WTC11 (cell line): ENCODE data around the gene GUCA2A. TPM values are rescaled to one million over a fixed set of nuclear protein-coding genes. Genes with fewer than 3 reads are reported as not detected.
A peak's percentile ranks its signal among the peaks of the same experiment; 100 is the strongest.

Experiments used
- ATAC-seq: fragments of 200-7000 bp; cut with Tn5 transposase; 2 replicates; pipeline ENCODE4 v1.10.0; 2021; ENCODE audit warnings: mild to moderate bottlenecking, moderate library complexity
- CTCF ChIA-PET: fragments of 300-600 bp; sonication (Branson Sonifier 250); formaldehyde crosslinking; loops from one replicate; lab custom pipeline; 2021; ENCODE audit warnings: antibody characterized with exemption; lab: Charles Lee
- POLR2A ChIA-PET: fragments of 350-600 bp; sonication (Branson Sonifier 250); formaldehyde crosslinking; loops from one replicate; lab custom pipeline; 2021; ENCODE audit warnings: antibody characterized with exemption; lab: Charles Lee
- DNase-seq: peaks from one replicate; pipeline ENCODE4 v3.0.0; 2021; ENCODE audit warnings: low spot score
- H3K27ac Mint-ChIP-seq: 2 replicates; pipeline ENCODE4 v1.8.0; 2021; ENCODE audit warnings: mixed read lengths
- H3K27me3 Mint-ChIP-seq: 2 replicates; pipeline ENCODE4 v1.8.0; 2021; ENCODE audit warnings: low read depth, mild to moderate bottlenecking, moderate library complexity, mixed read lengths
- H3K36me3 Mint-ChIP-seq: 2 replicates; pipeline ENCODE4 v1.8.0; 2021; ENCODE audit warnings: mixed read lengths
- H3K4me1 Mint-ChIP-seq: 2 replicates; pipeline ENCODE4 v1.8.0; 2022; ENCODE audit warnings: mixed read lengths
- H3K4me3 Mint-ChIP-seq: 2 replicates; pipeline ENCODE4 v1.8.0; 2021; ENCODE audit warnings: mild to moderate bottlenecking, moderate library complexity, mixed read lengths
- H3K9me3 Mint-ChIP-seq: 2 replicates; pipeline ENCODE4 v1.8.0; 2021; ENCODE audit warnings: mixed read lengths
- EMX1 ChIP-seq: fragments of 250-450 bp; sonication (Bioruptor Pico); IDR thresholded peaks from 2 replicates; pipeline ENCODE4 v1.8.0; 2021; ENCODE audit warnings: mild to moderate bottlenecking
- ESRRA ChIP-seq: sonication (generic); formaldehyde crosslinking; IDR thresholded peaks from 2 replicates; pipeline ENCODE4 v1.8.1; 2022; ENCODE audit warnings: mild to moderate bottlenecking, missing genetic modification reagents, borderline replicate concordance
- IRF2 ChIP-seq: sonication (generic); formaldehyde crosslinking; IDR thresholded peaks from 2 replicates; pipeline ENCODE4 v1.8.0; 2022; ENCODE audit warnings: low read depth, missing genetic modification reagents, borderline replicate concordance
- NR1H2 ChIP-seq: sonication (generic); formaldehyde crosslinking; IDR thresholded peaks from 2 replicates; pipeline ENCODE4 v1.9.0; 2021; ENCODE audit warnings: mild to moderate bottlenecking, moderate library complexity, missing genetic modification reagents
- NR2C2 ChIP-seq: sonication (generic); formaldehyde crosslinking; IDR thresholded peaks from 2 replicates; pipeline ENCODE4 v1.8.0; 2022; ENCODE audit warnings: mild to moderate bottlenecking, missing genetic modification reagents
- RELA ChIP-seq: sonication (generic); formaldehyde crosslinking; IDR thresholded peaks from 2 replicates; pipeline ENCODE4 v1.8.1; 2022; ENCODE audit warnings: missing genetic modification reagents, mild to moderate bottlenecking, borderline replicate concordance
- SMAD3 ChIP-seq: sonication (generic); formaldehyde crosslinking; IDR thresholded peaks from 2 replicates; pipeline ENCODE4 v1.8.0; 2022; ENCODE audit warnings: missing genetic modification reagents, mild to moderate bottlenecking, borderline replicate concordance
- SMAD4 ChIP-seq: sonication (generic); formaldehyde crosslinking; IDR thresholded peaks from 2 replicates; pipeline ENCODE4 v1.8.0; 2022; ENCODE audit warnings: mild to moderate bottlenecking, missing genetic modification reagents
- TCF7 ChIP-seq: sonication (generic); formaldehyde crosslinking; IDR thresholded peaks from 2 replicates; pipeline ENCODE4 v1.8.0; 2022; ENCODE audit warnings: mild to moderate bottlenecking, low read depth, missing genetic modification reagents, moderate library complexity
- TEAD4 ChIP-seq: sonication (generic); formaldehyde crosslinking; IDR thresholded peaks from 2 replicates; pipeline ENCODE4 v1.8.0; 2022; ENCODE audit warnings: mild to moderate bottlenecking, missing genetic modification reagents
- TP53 ChIP-seq: sonication (generic); formaldehyde crosslinking; IDR thresholded peaks from 2 replicates; pipeline ENCODE4 v1.8.1; 2023; ENCODE audit warnings: mild to moderate bottlenecking, missing genetic modification reagents
- ZNF219 ChIP-seq: sonication (generic); formaldehyde crosslinking; IDR thresholded peaks from 2 replicates; pipeline ENCODE4 v1.8.0; 2023; ENCODE audit warnings: missing genetic modification reagents, mild to moderate bottlenecking, borderline replicate concordance
- ZNF281 ChIP-seq: sonication (generic); formaldehyde crosslinking; IDR thresholded peaks from 2 replicates; pipeline ENCODE4 v1.8.0; 2023; ENCODE audit warnings: mild to moderate bottlenecking, missing genetic modification reagents
- ZNF671 ChIP-seq: fragments of 250-450 bp; sonication (Bioruptor Pico); IDR thresholded peaks from 2 replicates; pipeline ENCODE4 v1.8.0; 2021; ENCODE audit warnings: mild to moderate bottlenecking
- total RNA-seq: library from RNA; stranded (reverse); gene quantifications from 3 replicates; pipeline ENCODE4 v1.2.3, GENCODE V29; 2021
- TF ChIP-seq, protein P1 (sequence below): sonication (generic); formaldehyde crosslinking; IDR thresholded peaks from 2 replicates; pipeline ENCODE4 v1.8.1; 2022; ENCODE audit warnings: low read depth, missing genetic modification reagents, borderline replicate concordance
- TF ChIP-seq, protein P2 (sequence below): sonication (generic); formaldehyde crosslinking; conservative IDR thresholded peaks from 2 replicates; pipeline ENCODE4 v1.8.1; 2022; ENCODE audit warnings: mild to moderate bottlenecking, missing genetic modification reagents
- TF ChIP-seq, protein P3 (sequence below): fragments of 250-450 bp; sonication (Bioruptor Pico); IDR thresholded peaks from 2 replicates; pipeline ENCODE4 v1.9.0; 2021; ENCODE audit warnings: moderate library complexity, mild to moderate bottlenecking, inconsistent platforms, borderline replicate concordance
- TF ChIP-seq, protein P4 (sequence below): sonication (generic); formaldehyde crosslinking; IDR thresholded peaks from 2 replicates; pipeline ENCODE4 v1.8.1; 2022; ENCODE audit warnings: low read depth, mild to moderate bottlenecking, moderate library complexity, missing genetic modification reagents, borderline replicate concordance
- TF ChIP-seq, protein P5 (sequence below): sonication (generic); formaldehyde crosslinking; IDR thresholded peaks from 2 replicates; pipeline ENCODE4 v1.8.0; 2022; ENCODE audit warnings: mild to moderate bottlenecking, missing genetic modification reagents

Gene GUCA2A
- total RNA-seq, 1 experiment from 2014 or later, result not detected

DNA sequence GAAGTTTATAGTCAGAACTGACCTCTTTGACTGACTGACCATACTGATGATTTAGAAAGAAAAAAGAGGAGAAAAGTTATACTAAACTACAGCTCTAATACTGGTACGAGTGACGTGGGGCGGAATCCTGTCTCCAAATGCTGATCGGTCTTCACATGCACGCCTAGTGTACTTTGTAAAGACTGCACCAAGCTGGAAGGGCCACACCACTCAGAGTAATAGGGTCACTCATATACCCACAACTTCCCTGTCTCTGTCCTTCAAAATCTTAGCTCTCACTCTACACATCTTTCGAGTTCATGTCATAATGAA is 19.4 kb upstream of the GUCA2A start:
- ATAC-seq, result no peak
- TF ChIP-seq ESRRA (CRISPR knock-in tag) (no peak), ZNF281 (CRISPR knock-in tag) (no peak), ZNF219 (no peak), IRF2 (CRISPR knock-in tag) (no peak), TEAD4 (CRISPR knock-in tag) (no peak), ZNF671 (no peak), SMAD3 (no peak), TP53 (no peak), NR2C2 (CRISPR knock-in tag) (no peak), NR1H2 (CRISPR knock-in tag) (no peak), TCF7 (CRISPR knock-in tag) (no peak), SMAD4 (CRISPR knock-in tag) (no peak), EMX1 (CRISPR knock-in tag) (no peak), RELA (CRISPR knock-in tag) (no peak)
- TF ChIP-seq, protein P1, sequence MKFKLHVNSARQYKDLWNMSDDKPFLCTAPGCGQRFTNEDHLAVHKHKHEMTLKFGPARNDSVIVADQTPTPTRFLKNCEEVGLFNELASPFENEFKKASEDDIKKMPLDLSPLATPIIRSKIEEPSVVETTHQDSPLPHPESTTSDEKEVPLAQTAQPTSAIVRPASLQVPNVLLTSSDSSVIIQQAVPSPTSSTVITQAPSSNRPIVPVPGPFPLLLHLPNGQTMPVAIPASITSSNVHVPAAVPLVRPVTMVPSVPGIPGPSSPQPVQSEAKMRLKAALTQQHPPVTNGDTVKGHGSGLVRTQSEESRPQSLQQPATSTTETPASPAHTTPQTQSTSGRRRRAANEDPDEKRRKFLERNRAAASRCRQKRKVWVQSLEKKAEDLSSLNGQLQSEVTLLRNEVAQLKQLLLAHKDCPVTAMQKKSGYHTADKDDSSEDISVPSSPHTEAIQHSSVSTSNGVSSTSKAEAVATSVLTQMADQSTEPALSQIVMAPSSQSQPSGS, result no peak
- TF ChIP-seq, protein P2, sequence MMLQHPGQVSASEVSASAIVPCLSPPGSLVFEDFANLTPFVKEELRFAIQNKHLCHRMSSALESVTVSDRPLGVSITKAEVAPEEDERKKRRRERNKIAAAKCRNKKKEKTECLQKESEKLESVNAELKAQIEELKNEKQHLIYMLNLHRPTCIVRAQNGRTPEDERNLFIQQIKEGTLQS, result no peak
- TF ChIP-seq, protein P3, sequence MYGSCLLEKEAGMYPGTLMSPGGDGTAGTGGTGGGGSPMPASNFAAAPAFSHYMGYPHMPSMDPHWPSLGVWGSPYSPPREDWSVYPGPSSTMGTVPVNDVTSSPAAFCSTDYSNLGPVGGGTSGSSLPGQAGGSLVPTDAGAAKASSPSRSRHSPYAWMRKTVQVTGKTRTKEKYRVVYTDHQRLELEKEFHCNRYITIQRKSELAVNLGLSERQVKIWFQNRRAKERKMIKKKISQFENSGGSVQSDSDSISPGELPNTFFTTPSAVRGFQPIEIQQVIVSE (CRISPR knock-in tag), result no peak
- TF ChIP-seq, protein P4, sequence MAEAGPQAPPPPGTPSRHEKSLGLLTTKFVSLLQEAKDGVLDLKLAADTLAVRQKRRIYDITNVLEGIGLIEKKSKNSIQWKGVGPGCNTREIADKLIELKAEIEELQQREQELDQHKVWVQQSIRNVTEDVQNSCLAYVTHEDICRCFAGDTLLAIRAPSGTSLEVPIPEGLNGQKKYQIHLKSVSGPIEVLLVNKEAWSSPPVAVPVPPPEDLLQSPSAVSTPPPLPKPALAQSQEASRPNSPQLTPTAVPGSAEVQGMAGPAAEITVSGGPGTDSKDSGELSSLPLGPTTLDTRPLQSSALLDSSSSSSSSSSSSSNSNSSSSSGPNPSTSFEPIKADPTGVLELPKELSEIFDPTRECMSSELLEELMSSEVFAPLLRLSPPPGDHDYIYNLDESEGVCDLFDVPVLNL, result no peak
- TF ChIP-seq, protein P5, sequence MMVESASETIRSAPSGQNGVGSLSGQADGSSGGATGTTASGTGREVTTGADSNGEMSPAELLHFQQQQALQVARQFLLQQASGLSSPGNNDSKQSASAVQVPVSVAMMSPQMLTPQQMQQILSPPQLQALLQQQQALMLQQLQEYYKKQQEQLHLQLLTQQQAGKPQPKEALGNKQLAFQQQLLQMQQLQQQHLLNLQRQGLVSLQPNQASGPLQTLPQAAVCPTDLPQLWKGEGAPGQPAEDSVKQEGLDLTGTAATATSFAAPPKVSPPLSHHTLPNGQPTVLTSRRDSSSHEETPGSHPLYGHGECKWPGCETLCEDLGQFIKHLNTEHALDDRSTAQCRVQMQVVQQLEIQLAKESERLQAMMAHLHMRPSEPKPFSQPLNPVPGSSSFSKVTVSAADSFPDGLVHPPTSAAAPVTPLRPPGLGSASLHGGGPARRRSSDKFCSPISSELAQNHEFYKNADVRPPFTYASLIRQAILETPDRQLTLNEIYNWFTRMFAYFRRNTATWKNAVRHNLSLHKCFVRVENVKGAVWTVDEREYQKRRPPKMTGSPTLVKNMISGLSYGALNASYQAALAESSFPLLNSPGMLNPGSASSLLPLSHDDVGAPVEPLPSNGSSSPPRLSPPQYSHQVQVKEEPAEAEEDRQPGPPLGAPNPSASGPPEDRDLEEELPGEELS (CRISPR knock-in tag), result no peak
- ChIA-PET CTCF (interaction anchor here (1.7 kb wide), 1 partner anchor 10 kb away, joined by 4 read pairs; no protein-coding TSS in a partner anchor), POLR2A (no interaction called here)
- H3K27me3 Mint-ChIP-seq, result no peaks in the 10 kb centered on the region
- no peak for DNase-seq
- 0 out of 2 replicates have a peak overlapping the region, but pooled peaks have one; percentile 12 for H3K27ac Mint-ChIP-seq
- peaks cover 24% of the 10 kb centered on the region for H3K36me3 Mint-ChIP-seq
- no peak overlapping the region for H3K4me3 Mint-ChIP-seq
- H3K4me1 Mint-ChIP-seq, result peaks cover 8% of the 10 kb centered on the region
- H3K9me3 Mint-ChIP-seq, result no peaks in the 10 kb centered on the region
